AG04450 (cell line): ENCODE data around the gene MOGAT2. TPM values are rescaled to one million over a fixed set of nuclear protein-coding genes. Genes with fewer than 3 reads are reported as not detected.
"Not testable (repeated sequence)": the region's sequence is repeated elsewhere in the genome, so short reads cannot be mapped to it uniquely, and the experiment has no call there.

Source experiments
- CTCF ChIA-PET: fragments of 300-600, 350-600 bp; formaldehyde crosslinking; extraction: SDS; loops from one replicate; lab custom pipeline; 2022; ENCODE audit warnings: antibody characterized with exemption, inconsistent platforms; lab: Charles Lee
- POLR2A ChIA-PET: fragments of 350-600 bp; formaldehyde crosslinking; extraction: SDS; loops from one replicate; lab custom pipeline; 2021; ENCODE audit warnings: antibody characterized with exemption, inconsistent platforms; lab: Yijun Ruan, JAX
- DNase-seq: peaks from one replicate; pipeline ENCODE4 v3.0.0-alpha.2; 2011; ENCODE audit warnings: low read depth, low spot score
- H3K27ac ChIP-seq: one replicate; pipeline ENCODE4 v1.5.1; 2012; ENCODE audit warnings: low read depth, low read length, control low read depth
- H3K27me3 ChIP-seq: one replicate; pipeline ENCODE4 v1.6.0; 2012; ENCODE audit warnings: low read length; ENCODE audit not compliant: control insufficient read depth, insufficient read depth
- H3K4me3 ChIP-seq: 2 replicates; pipeline ENCODE4 v1.5.1; 2011; ENCODE audit warnings: mild to moderate bottlenecking, low read depth, low read length, control low read depth
- H3K9me3 ChIP-seq: 2 replicates; pipeline ENCODE4 v1.5.1; 2012; ENCODE audit warnings: low read length; ENCODE audit not compliant: control insufficient read depth, insufficient read depth
- polyA plus RNA-seq: library from polyadenylated mRNA; depleted of rRNA; stranded (reverse); fragments of >200 nt; gene quantifications from 2 replicates; pipeline ENCODE4 v1.2.3, GENCODE V29; 2011
- TF ChIP-seq, protein P1 (sequence below): IDR thresholded peaks from 2 replicates; pipeline ENCODE4 v1.5.1; 2011; ENCODE audit warnings: low read depth, low read length, control low read depth, inconsistent platforms

Gene MOGAT2
- polyA plus RNA-seq, 1 experiment = not detected

DNA sequence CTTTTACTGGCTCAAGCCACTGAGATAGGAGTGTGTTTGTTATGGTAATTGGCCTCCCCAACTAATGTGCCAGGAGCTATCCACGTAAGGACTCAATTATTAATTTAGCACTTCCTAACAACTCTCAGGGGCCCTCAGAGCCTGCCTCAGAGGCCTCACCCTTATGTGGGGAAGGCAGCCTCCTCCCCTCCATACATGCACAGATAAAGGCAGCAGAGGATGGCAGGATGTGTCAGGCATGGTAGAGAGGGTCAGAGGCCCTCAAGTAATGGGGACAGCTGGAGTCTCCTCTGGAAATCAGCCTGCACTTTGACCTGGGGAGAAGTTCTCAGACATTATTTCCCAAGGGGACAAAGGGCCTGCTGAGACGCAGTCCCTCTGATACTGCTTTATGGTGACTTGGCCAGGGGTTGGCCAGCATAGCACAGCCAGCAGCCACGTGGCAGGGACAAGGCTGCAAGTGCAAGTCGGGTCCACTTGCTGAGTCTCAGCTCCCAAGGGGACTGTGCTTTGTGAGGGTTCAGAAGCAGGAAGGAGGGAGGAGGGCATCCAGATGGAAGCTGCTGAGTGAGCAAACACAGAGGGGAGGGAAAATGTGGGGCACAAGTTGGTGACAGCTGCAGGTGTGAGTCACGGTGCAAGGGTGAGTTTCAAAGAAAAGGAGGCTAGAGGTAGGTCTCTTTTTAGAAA lies 17.0 kb downstream of the MOGAT2 start:
- DNase-seq = no peak
- H3K27me3 ChIP-seq = peaks cover 49% of the 10 kb centered on the region
- H3K27ac ChIP-seq = no peak overlapping the region
- TF ChIP-seq, protein P1, sequence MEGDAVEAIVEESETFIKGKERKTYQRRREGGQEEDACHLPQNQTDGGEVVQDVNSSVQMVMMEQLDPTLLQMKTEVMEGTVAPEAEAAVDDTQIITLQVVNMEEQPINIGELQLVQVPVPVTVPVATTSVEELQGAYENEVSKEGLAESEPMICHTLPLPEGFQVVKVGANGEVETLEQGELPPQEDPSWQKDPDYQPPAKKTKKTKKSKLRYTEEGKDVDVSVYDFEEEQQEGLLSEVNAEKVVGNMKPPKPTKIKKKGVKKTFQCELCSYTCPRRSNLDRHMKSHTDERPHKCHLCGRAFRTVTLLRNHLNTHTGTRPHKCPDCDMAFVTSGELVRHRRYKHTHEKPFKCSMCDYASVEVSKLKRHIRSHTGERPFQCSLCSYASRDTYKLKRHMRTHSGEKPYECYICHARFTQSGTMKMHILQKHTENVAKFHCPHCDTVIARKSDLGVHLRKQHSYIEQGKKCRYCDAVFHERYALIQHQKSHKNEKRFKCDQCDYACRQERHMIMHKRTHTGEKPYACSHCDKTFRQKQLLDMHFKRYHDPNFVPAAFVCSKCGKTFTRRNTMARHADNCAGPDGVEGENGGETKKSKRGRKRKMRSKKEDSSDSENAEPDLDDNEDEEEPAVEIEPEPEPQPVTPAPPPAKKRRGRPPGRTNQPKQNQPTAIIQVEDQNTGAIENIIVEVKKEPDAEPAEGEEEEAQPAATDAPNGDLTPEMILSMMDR = no peak
- no peak overlapping the region for H3K4me3 ChIP-seq
- POLR2A ChIA-PET = no interaction called here
- H3K9me3 ChIP-seq = no peaks in the 10 kb centered on the region
- CTCF ChIA-PET = no interaction called here

DNA sequence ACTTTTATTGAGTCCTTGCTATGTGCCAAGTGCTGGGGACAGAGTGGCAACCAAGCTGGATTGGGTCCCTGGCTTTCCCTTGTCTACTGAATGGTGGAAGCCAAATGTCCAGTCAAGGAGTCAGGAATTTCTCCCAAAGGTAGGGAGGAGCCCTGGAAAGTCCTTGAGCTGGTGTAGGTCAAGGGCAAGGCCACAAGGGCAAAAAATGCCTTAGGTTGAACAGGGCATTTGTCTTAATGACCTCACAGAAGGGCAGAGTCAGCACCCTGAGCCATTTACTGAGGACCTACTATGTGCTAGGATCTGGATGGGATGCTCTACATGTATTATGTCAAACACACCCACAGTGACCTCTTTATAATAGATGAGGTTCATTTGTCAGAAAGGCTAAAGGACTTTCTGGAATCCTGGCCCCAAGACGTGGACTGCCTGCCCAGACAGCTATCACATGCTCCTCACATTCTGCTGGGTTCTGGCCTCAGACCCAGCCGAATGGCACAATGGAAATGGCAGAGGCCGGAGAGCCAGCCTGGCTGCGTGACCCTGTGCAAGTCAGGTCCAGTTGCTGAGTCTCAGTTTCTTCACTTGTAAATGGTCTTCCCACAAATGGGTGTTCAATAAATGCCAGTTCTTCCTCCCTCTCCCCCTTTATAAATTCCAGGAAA lies 17.7 kb downstream of the MOGAT2 start:
- Histone ChIP-seq H3K9me3 (no peaks in the 10 kb centered on the region), H3K27me3 (peaks cover 45% of the 10 kb centered on the region), H3K4me3 (no peak overlapping the region), H3K27ac (no peak overlapping the region)
- POLR2A ChIA-PET = no interaction called here
- no peak for DNase-seq
- CTCF ChIA-PET = no interaction called here
- TF ChIP-seq, protein P1 = no peak

DNA sequence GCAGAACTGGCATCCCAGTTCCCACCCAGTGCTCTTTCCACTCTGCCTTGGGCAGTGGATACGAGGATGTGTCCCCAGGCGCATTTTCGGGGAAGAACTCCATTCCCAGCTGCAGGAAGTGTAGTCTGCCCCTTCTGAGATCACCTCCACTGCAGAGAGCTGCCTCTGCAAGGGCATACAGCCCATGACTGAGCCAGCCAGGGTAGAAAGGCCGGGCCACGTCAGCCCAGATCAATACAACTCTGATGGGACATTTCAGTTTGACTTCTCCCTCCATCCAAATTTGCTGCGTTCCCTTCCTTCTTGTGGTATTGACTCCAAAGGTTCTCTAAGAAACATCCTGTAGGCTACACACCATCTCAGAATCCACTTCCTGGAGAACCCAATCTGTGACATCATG lies 19.7 kb downstream of the MOGAT2 start:
- Histone ChIP-seq H3K27ac (no peak overlapping the region), H3K27me3 (peaks cover 39% of the 10 kb centered on the region), H3K4me3 (no peak overlapping the region), H3K9me3 (no peaks in the 10 kb centered on the region)
- POLR2A ChIA-PET = no interaction called here
- DNase-seq = no peak
- CTCF ChIA-PET = no interaction called here
- TF ChIP-seq, protein P1 = no peak

DNA sequence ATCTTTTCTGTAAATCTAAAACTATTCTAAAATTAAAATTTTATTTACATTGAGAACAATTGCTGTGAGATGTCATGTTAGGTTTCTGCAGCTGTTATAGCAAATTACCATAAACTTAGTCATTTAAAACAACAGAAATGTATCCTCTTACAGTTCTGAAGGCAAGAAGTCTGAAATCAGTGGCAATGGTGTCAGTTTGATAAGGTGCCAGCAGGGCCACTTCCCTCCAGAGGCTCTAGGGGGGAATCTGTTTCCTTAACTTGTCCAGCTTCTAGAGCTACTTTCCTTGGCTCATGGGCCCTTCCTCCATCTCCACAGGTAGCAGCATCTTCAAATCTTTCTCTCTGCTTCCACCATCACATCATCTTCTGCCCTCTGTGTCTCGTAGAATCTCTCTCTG lies 23.0 kb downstream of the MOGAT2 start:
- POLR2A ChIA-PET = no interaction called here

DNA sequence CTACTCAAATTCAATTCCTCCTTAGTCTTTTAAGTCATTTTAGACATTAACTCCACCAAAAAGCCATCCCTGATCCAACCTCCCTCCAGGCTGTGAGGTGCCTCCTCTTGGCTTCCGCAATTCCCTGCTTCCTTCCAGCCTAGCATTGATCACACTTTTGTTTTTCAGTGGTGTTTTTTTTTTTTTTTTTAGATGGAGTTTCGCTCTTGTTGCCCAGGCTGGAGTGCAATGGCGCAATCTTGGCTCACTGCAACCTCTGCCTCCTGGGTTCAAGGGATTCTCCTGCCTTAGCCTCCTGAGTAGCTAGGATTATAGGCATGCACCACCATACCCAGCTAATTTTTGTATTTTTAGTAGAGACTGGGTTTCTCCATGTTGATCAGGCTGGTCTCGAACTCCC lies 25.5 kb downstream of the MOGAT2 start:
- H3K27me3 ChIP-seq = peaks cover 36% of the 10 kb centered on the region
- H3K4me3 ChIP-seq, CTCF ChIA-PET, H3K27ac ChIP-seq, POLR2A ChIA-PET, DNase-seq, H3K9me3 ChIP-seq: not testable (repeated sequence)

More for the DNA sequence above, 23.0 kb downstream of the MOGAT2 start:
- Histone ChIP-seq H3K4me3 (no peak overlapping the region), H3K27me3 (peaks cover 35% of the 10 kb centered on the region), H3K9me3 (no peaks in the 10 kb centered on the region), H3K27ac (no peak overlapping the region)
- TF ChIP-seq, protein P1 = no peak
- CTCF ChIA-PET = no interaction called here
- no peak for DNase-seq
